ENCODE results near the gene TSKS. TPM values are rescaled to one million over a fixed set of nuclear protein-coding genes. Genes with fewer than 3 reads are reported as not detected.

TSKS gene
- total RNA-seq, 4 donors from 2014 or later, result 0.36 to 14.2 (median 0.44) TPM

DNA sequence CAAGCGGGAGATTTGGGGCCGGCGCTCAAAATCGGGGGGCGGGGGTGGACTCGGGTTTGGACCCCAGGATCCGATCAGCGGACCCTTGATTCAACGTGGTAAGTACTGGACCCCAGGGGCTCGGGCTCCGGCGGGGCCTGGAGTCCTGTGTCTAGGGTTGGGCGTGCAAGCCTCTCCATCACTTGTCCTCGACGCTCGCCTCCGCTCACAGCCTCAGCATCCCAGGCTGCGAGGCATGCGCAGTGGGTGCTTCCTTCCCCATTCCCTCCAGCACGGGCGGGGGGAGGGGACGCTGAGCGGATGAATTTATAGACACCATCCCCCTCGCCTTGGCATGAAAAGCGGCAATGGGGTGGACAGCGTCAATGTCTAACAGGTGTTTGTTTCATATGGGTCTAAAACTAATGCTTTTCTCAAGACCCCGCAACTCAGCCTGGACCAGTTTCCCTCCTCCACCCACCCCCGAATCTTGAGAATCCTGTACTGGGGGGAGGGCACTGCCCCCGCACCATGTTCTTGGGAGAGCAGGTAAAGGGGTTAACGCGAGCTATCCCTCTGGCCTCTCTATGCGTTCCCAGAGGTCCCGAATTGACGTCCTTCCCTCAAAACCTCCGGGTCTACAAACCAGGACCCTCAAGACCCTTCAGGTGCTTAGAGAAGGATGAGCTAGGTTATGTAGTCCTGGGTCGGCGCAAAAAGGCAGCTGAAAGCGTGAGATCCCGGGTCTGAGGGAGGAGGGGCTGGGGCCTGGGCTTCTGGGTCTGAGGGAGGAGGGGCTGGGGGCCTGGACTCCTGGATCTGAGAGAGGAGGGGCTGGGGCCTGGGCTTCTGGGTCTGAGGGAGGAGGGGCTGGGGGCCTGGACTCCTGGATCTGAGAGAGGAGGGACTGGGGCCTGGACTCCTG, 71.6 kb downstream of the TSKS start:
- no peak for ATAC-seq (ENCODE audit: low FRiP score)
- no peak for DNase-seq (ENCODE audit: low spot score)

DNA sequence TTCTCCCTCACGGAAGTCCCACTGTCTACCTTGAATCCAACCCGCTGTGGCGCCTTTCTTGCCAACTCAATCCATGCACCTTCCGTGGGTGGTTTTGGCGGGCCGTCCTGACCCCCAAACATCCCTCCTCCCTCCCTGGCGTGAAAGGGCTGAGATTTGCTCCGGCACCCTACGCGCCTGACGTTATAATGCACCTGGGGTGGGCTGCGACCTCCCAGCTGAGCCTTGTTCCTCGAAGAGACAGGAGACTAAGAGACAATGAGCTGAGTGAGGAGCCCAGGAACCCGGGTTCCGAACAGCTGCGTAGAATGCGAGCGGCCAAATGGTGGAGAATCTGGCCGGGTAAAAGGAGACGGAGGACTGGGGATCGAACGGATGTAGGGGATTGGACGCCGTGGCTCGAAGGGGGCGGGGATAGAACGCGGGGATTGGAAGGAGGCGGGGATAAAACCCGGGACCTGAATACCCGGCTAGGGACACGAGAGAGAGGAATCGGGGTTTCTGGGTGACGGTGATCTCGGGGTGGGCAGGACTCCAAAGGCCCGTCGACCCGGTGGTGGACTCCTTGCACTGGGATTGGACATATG, 72.4 kb downstream of the TSKS start, which contains the start of gene CPT1C:
CPT1C (plus strand) TSS at position 461 of the 587 bp plus-strand sequence. CDS start 1,137 bp downstream, outside the sequence.
- DNase-seq (ENCODE audit: low spot score), result no peak
- ATAC-seq (ENCODE audit: low FRiP score), result peak; percentile 73
- TF ChIP-seq, protein P1, sequence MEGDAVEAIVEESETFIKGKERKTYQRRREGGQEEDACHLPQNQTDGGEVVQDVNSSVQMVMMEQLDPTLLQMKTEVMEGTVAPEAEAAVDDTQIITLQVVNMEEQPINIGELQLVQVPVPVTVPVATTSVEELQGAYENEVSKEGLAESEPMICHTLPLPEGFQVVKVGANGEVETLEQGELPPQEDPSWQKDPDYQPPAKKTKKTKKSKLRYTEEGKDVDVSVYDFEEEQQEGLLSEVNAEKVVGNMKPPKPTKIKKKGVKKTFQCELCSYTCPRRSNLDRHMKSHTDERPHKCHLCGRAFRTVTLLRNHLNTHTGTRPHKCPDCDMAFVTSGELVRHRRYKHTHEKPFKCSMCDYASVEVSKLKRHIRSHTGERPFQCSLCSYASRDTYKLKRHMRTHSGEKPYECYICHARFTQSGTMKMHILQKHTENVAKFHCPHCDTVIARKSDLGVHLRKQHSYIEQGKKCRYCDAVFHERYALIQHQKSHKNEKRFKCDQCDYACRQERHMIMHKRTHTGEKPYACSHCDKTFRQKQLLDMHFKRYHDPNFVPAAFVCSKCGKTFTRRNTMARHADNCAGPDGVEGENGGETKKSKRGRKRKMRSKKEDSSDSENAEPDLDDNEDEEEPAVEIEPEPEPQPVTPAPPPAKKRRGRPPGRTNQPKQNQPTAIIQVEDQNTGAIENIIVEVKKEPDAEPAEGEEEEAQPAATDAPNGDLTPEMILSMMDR (IDR thresholded peaks at IDR 0.05), result no peak

More for the DNA sequence above, 71.6 kb downstream of the TSKS start:
- TF ChIP-seq, protein P1 (IDR thresholded peaks at IDR 0.05), result no peak

DNA sequence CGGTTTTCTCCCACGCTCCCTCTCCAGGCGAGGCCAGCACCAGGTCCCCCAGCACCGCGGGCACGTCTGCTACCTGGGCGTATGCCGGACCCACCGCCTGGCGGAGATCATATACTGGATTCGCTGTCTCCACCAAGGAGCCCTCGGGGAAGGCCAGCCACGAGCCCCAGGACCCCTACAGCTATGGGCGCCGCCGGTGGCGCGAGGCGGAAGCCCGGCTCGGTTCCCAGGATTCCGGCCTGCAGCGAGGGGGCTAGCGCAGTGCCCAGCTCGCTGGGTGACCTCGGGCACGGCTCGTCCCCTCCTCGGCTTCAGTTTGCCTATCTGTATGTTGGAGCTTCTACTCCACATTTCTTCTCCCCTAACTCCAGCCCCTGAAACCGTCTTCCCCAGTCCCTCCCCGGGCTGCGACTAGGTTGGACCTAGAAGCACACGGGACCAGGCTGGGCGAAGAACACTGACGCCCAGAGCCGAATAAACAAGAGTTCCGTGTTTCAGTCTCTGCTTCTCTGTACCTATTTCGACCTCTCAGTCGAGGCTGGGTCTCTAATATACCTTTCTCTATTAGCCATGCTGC, 72.9 kb downstream of the TSKS start:
- DNase-seq (ENCODE audit: low spot score), result no peak
- TF ChIP-seq, protein P1 (IDR thresholded peaks at IDR 0.05), result no peak
- peak; percentile 1 for ATAC-seq (ENCODE audit: low FRiP score)

Small RNAs within 50 kb of the gene (small RNA-seq; reads per million reads assigned to genes)
- gene MIR6799 (not detected), gene RNU6-841P (not detected)

Other genes starting within 250 kb of the TSKS start
- 10 to 100 TPM; 23.7 to 70.1 (median 26.9) TPM for gene RCN3, start 235.3 kb downstream of the TSKS start, total RNA-seq
- gene NOSIP, start 182.8 kb downstream of the TSKS start, total RNA-seq, result 10 to 100 TPM; 36.9 to 70.8 (median 46.4) TPM
- gene PRRG2, start 182.0 kb downstream of the TSKS start, total RNA-seq, result 1 to 10 TPM in 2 of 4 donors, under 1 TPM in 1, not detected in 1; 0.79 to 5.2 (median 2.3) TPM
- gene PRR12, start 172.1 kb downstream of the TSKS start, total RNA-seq, result 10 to 100 TPM in 1 of 4 donors, 1 to 10 TPM in 3; 3.3 to 11.3 (median 4.1) TPM
- 10 to 100 TPM; 72.2 to 91.0 (median 76.8) TPM for gene RRAS, start 123.2 kb downstream of the TSKS start, total RNA-seq
- gene SCAF1, start 121.1 kb downstream of the TSKS start, total RNA-seq, result 10 to 100 TPM in 2 of 4 donors, 1 to 10 TPM in 2; 8.8 to 13.6 (median 11.5) TPM
- 10 to 100 TPM; 32.4 to 62.7 (median 36.4) TPM for gene IRF3, start 97.4 kb downstream of the TSKS start, total RNA-seq
- gene BCL2L12, start 97.4 kb downstream of the TSKS start, total RNA-seq, result 1 to 10 TPM; 3.6 to 9.2 (median 5.9) TPM
- gene PRMT1, start 86.0 kb downstream of the TSKS start, total RNA-seq, result 100 to 1,000 TPM; 150 to 250 (median 170) TPM
- gene ADM5, start 73.7 kb downstream of the TSKS start, total RNA-seq, result 1 to 10 TPM; 1.2 to 3.4 (median 2.3) TPM
- gene CPT1C, start 72.2 kb downstream of the TSKS start, total RNA-seq, result 1 to 10 TPM; 1.8 to 5.9 (median 4.8) TPM
- 10 to 100 TPM; 63.9 to 88.0 (median 72.4) TPM for gene AP2A1, start 3.7 kb upstream of the TSKS start, total RNA-seq
- gene FUZ, start 50.0 kb upstream of the TSKS start, total RNA-seq, result 10 to 100 TPM; 10.2 to 20.3 (median 17.0) TPM
- 10 to 100 TPM; 14.4 to 32.2 (median 19.6) TPM for gene MED25, start 55.0 kb upstream of the TSKS start, total RNA-seq
- 10 to 100 TPM; 37.3 to 64.8 (median 58.1) TPM for gene PTOV1, start 87.9 kb upstream of the TSKS start, total RNA-seq
- gene PNKP, start 104.3 kb upstream of the TSKS start, total RNA-seq, result 10 to 100 TPM; 33.9 to 69.7 (median 50.2) TPM
- gene AKT1S1, start 114.0 kb upstream of the TSKS start, total RNA-seq, result 10 to 100 TPM; 12.2 to 18.3 (median 14.7) TPM
- gene TBC1D17, start 114.4 kb upstream of the TSKS start, total RNA-seq, result 10 to 100 TPM; 15.6 to 24.9 (median 22.3) TPM
- gene IL4I1, start 133.6 kb upstream of the TSKS start, total RNA-seq, result 1 to 10 TPM in 2 of 4 donors, under 1 TPM in 1, not detected in 1; 0.56 to 5.5 (median 1.5) TPM
- 10 to 100 TPM; 10.2 to 17.7 (median 15.7) TPM for gene ATF5, start 165.9 kb upstream of the TSKS start, total RNA-seq
- 10 to 100 TPM; 24.9 to 45.5 (median 30.6) TPM for gene NUP62, start 166.2 kb upstream of the TSKS start, total RNA-seq
- 1 to 10 TPM; 1.7 to 9.0 (median 5.1) TPM for gene SIGLEC11, start 197.9 kb upstream of the TSKS start, total RNA-seq

All from omental fat pad (tissue), 4 donors.